ENCODE measurements around the gene SCFD2.
"Not testable (repeated sequence)": the region's sequence is repeated elsewhere in the genome, so short reads cannot be mapped to it uniquely, and the experiment has no call there.

Gene SCFD2

DNA sequence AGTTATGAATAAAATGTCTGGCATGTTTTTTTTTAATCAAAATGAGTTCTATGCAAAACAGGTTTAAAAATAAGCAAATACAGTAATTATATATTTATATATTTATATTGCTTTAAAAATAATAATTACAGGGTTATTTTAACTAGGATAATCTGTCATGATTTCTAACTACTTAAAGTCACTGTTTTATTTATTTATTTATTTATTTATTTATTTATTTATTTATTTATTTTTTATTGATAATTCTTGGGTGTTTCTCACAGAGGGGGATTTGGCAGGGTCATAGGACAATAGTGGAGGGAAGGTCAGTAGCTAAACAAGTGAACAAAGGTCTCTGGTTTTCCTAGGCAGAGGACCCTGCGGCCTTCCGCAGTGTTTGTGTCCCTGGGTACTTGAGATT is 129.2 kb downstream of the SCFD2 start:
- not testable (repeated sequence) for DNase-seq

DNA sequence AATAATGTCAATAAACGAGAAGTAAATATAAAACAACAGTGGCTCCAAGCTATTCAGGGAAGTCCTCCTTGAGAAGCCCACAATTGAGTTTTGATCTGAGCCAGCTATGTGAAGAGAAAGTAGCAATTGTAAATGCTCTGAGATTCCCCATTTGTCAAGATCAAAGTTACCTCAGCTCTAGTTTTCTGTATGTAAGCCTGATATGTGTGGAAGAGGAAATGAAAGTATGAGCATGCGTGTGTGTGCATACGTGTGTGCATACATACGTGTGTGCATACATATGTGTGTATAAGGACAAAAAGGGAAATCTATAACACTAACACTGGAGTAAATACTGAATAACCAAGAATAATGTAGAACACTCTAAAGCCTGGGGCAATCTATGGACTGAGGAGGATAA is 130.3 kb downstream of the SCFD2 start:
- DNase-seq = no peak

DNA sequence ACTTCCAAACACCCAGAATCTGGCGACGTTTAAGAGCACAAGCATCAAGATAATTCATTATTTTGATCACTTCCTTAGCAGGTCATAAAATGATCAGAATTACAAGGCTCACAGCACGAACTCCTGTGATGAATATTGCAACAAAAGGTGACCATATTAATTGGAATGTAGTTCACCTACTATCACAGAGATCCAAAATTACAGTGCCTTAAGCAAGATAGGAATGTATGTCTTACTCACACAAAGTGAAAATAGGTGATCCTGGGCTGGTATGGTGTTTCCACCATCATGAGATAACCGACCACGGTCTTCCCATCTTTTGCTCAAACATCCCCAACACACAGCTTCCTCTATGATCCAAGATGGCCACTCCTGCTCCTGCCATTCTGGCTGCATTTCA is 131.2 kb downstream of the SCFD2 start:
- no peak for DNase-seq

DNA sequence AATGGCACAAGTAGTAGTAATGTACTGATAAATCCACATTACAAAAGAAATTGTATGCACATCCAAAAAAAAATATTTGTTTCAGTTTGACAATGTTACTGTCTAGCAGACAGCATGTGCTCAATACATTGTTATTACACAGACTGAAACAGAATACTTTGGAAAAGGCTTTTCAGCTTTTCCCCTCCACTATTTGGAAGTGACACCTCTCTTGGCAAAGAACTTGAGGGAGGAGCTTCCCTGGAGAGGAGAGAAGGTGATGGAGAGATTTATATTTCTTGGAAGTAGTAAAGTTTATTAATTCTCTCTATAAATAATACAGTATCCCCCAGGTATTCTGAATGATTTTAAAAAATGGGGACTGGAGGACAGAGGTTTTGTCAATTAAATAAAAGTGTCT is 131.8 kb downstream of the SCFD2 start:
- no peak for DNase-seq

DNA sequence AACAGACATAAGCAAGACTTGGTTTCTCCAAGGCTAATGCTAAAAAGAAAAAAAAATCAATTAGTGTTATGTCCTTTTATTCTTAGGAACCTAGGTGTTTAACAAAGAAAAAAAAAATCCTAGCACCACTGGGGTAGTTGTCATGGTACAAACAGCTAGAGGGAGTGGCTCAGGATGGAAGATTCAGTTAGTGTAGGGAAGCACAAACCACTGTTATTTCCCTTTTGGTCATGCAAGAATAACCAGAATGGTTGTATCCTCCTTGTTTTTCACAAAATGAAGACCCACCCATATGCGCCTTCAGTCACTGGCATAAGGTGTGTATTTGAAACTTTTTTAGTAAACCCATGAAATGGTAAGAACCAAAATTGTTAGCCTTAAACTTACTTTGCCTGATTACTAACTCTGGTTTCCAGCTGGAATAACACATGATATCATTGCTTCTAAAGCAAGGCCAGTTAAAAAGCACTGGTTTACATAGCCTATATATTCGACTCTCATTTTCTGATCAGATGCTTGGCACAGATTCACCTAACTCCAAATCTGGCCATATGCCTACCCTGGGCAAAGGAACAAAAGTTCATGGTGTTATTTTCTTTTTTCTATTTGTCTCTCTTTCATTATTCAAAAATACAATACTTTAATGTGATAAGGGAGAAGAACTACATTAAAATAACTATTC is 132.6 kb downstream of the SCFD2 start:
- DNase-seq = no peak

DNA sequence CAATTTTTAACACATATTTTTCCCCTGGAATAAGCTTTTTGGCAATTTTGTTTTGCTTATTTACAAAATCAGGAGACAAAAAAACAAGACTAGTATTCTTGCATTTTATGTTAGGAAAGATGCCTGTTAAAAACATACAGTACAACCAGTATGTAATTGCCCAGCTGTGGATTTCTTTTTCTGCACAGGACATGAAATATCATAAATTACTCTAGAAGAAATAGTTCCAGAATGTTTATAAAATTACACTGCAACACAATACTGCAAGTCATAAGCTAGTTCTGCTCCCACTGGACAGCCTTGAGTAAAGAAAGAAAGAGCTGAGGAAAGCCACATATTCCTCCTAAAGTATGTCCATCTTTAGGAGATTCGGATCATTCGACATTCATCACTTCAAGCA is 133.5 kb downstream of the SCFD2 start:
- DNase-seq = no peak

DNA sequence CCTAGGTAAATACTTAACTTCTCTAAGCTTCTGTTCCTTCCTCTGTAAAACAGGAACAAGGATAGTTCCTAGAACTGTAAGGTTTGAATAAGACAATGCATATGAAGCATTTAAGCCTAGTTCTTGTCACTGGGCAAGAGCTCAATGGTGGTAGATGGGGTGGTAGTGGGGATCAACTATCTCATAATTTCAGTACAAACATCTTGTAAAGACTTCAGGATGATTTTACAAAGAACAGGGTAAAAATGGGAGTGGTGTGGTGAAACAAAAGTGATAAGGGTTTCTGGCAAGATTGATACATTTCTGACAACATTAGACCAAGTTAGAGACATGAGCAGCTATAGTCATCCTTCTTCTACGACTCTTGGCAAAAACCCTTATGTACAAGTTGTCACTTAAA is 137.8 kb downstream of the SCFD2 start:
- no peak for DNase-seq

DNA sequence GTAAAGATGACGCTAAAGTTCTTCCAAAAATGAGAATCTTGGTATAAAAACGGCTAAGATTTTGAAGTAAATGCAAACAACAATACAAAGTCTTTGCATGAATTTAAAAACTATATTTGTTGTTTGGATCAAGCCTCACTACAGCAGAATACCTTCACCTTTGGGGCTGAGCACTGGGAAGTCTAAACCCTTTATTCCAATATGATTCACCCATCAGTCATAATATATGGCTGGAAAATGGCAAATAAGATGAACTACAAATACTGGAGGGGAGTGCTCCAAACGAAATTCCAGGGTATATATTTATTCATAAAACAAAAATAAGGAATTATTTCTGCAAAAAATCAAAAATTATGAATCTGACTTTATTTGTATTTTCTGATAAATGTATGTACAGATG is 138.4 kb downstream of the SCFD2 start:
- no peak for DNase-seq

DNA sequence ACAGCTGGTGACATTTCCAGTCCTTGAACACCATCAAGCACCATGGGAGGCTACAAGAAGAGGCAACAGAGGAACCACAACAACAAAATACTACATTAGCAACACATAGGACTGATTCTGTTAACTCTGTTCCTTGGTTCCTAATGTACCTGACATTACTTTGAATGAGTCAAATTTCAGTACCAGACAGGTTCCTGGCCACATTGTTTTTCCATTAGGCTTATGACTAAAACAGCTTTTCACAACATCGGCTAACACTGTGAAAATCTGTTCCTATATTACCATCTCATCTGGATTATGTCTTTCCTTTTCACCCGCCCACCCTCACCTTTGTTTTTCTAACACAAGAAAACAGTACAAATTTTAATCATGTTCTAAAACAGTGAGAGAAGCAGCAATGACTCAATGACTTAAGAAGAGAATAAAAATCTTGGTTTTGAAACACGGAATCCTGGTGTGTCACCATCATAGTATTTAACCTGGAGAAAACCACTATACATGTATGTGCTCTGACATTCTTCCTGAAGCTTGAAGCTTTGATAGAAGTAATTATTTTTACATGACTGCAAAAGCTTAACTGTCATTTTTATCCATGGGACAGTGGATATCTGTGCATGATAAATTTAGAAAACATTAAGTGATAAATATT is 143.9 kb downstream of the SCFD2 start:
- DNase-seq = no peak

DNA sequence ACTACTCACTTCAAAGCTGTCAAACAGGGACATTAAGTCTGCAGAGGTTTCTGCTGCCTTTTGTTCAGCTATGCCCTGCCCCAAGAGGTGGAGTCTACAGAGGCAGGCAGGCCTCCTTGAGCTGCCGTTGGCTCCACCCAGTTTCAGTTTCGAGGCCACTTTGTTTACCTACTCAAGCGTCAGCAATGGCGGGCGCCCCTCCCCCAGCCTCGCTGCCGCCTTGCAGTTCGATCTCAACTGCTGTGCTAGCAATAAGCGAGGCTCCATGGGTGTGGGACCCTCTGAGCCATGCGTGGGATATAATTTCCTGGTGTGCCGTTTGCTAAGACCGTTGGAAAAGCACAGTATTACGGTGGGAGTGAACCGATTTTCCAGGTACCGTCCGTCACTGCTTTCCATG is 146.7 kb downstream of the SCFD2 start:
- DNase-seq = not testable (repeated sequence)

DNA sequence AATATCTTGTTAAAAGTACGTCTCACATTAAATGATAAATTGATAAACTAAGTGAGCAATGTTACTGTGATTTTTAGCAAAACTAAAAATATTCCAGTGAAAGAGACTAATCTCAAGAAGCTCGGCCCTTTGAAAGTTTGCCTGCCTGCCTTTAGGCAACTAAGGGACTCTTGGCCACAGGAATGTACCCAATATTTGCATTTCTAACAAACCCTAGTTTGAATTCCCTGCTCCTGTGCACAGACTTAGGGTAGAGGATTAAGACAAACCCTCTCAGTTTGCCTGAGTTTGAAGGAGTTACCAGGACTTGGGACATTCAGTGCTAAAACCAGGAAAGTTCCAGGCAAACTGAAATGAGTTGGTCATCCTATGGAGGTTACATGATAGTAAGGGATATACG is 157.1 kb downstream of the SCFD2 start:
- no peak for DNase-seq

DNA sequence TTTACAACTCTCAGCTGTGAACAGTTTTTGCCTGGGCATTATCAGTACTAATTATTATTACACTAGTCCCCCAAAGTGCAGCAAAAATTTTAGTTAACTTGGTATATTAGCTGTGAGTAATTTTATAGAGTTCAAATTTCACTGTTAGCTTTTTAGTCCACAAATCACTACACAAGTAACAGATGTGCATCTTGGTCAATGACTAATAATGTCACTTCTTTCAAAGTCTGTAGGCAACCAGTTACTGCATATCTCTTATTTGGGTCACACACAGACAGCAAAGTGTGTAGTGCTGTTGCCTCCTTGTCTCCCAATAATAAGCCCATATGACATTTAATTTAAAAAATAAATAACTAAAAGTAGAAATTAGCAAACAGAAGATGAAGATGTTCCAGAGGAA is 159.9 kb downstream of the SCFD2 start:
- no peak for DNase-seq

DNA sequence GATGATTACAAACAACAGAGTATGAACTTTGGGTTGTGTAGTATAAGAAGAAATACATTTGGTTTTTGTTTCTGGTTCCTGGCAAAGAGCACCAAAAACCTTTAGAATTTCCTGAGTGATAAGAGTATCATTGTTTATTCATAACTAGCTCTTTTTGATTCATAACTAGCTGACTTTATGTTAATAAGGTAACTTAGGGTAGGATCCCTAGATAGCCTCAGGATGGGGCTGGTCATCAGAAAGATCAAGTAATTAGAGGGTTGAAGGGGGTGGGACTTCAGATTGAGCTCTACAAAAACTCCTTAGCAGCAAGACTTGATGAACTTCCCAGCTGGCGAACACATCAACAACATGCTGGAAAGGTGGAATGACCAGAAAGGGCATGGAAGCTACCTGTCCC is 166.5 kb downstream of the SCFD2 start:
- no peak for DNase-seq

DNA sequence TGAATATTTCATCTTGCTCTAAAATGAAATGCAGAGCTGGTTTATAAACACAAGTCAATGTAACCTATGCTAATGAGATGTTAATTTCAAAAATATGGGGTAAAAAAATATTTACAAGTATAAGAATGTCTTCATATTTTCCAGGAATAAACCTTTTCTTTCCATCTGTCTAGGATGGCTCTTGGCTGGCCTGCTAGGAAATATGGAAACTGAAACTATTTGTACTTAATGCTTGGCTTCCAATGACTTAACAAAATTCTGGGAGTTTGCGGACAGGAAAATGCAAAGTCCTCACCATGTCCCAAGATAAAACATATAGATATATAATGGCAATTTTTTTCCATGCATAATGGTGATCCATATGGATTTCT is 168.1 kb downstream of the SCFD2 start:
- no peak for DNase-seq

DNA sequence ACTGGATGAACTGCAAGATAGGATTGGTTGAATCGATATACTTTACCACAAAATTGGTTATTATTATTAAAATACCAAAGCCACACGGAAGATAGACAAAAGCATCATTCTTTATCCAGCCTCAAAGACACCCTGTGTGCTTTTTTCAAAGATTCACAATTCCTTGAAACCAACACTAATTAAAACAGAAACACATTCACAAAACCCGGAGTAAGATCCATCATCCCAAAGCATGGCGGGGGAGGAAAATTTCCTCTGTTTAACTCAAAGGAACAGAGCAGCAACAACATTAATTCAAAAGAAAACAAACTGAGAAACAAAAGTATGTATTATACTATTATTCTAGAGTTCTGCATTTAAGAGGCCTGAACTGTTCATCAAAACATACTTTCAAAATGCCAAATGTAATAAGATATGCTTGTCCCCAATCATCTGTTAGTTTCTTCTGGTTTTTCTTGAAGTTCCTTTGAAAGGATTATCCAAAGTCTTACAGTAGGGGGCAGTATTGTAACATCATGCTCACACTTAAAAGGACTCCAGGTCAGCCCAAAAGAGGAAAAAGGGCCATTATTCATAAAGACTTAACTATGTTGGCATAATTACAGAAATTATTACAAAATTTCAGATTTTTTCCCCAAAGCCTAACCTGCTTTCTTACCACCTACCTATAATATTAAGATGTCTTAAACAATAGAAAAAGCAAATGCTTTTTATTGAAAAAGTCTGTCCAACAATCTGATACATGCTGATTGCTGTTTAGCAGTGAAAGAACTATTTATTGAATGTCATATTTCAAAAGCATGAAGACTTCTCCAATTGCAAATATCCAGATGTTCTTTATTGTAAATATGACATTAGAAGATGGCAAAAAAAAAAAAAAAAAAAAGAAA is 168.7 kb downstream of the SCFD2 start:
- DNase-seq = peak in 1 of 2 donors; percentile 61

DNA sequence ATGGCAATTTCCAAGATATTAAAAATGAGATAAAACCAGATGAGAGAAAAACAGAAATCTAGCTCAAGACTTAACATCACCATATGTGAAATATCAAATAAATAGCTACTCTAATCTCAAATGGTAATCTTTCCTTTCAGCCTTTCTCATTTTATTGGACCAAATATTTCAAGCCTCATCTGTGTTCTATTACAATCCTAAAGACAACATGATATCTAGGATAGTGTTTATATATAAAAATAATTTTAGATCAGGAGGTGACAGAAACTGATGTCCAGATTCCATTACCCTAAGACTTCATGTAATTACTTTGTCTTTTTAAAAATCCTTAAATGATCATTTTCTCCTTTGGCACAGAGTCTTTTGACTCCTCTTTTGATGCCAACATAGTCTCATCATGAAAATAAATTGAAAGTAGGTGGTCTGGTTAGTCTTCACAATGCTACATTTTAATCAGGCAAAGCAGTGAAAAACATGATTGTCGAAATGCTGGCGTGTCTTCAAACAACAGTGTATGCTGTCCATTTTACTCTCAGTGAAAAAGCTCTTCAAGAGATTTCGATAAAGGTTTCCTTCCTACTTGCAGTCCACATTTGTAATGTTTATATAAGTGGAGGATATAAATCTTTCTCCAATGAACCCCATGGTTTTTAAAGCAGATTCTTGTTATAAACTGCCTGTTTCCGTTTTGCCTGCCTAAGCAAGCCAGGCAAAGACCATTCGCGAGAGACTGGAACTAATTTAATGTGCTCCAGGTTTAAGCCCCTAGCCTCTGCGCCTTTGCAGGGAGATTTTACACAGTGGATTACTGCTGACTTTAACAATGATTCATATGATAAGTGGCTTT is 169.8 kb downstream of the SCFD2 start:
- no peak for DNase-seq

DNA sequence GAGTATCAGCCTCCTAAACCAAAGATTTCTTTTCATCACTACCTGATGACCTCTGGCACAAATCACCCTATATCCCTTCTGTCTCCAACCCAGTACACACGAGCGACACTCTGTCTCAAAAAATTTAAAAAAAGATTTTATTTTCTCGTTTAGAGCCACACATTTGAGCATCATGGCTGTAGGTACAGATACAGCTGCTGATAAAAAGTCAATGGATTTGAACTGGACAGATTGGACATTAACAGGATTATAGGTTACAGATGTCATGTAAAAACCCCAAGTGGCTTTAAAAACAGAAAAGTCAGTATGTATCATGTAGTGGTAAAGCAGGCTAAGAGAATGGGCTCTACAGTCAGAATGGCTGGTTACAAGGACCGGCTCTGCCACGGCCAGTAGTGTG is 171.1 kb downstream of the SCFD2 start:
- DNase-seq = no peak

DNA sequence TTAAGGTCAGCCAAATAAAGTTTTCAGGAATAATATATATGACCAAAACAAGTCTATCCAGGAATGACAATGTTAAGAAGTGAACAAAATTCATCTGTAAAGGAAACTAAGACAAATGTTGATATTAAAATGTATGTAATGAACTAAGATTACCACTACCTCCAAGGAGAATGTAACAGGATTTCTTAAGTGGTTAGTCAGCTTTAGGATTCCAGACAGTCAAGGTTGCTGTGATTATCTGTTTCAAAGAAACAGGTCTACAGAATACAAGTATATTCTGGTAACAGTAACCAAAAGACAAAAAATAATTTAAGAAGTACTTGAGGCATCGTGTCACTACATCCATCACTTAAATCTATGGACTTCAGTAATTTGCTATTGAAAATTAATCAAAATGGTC is 172.8 kb downstream of the SCFD2 start:
- DNase-seq = no peak

DNA sequence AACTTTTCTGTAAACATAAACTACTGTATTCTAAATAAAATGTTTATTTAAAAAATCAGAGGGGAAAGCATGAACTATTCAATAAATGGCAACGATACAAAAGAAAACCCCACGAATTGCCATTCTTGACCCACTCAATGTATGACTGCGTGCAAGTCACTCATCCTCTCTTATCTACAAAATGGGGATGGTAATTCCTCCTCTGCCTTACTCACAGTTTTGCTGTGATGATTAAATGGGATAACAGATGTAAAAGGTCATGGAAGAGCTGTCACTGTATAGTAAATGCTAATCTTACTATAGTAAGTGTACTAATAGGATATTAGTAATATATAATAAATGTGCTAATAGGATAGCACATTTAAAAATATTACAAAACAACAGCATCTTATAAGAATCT is 173.4 kb downstream of the SCFD2 start:
- DNase-seq = no peak

DNA sequence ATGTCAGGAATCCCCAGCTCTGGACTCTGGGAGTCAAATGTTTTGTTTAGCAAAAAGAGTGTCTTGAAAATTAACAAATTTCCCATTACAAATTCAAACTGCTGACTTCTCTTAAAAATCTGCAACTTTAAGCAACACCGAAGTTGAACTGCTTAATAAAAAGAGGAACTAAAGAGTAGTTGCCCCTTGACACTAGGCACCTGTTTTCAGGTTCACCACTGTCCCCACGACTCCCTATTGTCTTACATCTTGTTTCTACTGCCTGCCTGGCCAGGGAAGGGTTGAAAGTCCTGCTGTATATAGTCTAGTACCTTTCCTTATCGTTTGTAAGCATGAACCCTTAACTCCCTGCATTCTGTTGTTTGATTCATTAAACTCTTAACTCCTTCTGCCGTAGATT is 173.9 kb downstream of the SCFD2 start:
- no peak for DNase-seq

DNA sequence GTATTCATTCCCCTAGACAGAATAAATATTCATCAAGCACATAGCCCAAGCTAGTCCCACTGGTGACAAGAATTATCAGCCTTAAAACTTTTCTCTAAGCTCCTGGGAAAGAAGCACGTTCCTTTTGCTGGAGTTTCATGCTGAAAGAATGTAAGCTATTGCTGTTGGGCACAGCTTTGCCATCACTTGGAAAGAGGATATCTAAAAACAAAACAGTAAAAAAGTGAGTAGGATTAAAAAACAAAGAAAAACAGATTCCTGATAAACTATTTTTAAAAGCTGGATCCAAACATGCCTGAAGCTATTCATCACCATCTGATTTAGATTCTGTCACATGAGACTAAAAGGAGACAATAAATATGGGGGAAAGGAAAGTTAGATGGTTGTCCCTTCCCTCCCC is 176.8 kb downstream of the SCFD2 start:
- DNase-seq = no peak

DNA sequence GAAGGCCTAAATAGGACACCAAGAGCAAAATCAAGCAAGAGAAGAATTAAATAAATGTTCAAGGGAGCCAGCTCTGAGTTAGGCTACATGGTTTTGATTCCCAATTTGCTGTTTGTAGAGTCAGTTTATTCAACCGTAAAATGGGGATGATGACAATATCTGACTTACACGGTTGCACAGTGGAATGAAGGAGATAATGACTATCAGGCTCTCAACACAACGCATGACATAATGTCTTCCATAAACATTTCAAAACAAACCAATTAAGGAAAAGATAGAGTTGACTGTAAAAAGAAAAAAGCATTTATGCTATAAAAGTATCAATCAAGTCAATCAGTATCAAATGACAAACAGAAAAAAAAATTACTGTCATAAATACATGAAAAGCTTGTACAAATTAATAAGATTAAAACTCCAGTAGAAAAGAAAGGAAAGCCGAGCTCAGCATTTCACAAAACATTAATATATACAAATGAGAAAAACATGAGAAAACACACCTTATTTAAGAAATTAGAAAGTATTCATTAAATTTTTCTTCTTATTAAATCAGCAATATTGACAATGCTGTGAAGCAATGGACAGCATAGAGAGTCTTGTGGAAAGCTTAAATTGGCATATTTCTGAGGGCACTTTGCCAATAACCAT is 179.0 kb downstream of the SCFD2 start:
- DNase-seq = no peak
